Stimulated activated memory B cell treated with anti-CD40 and anti-IgM and Interleukin-4, amounts not matched to agents 10 μg/mL and 1 μg/mL and 100 μg/mL, for 72 hours (primary cell): ENCODE data around the gene CTNNAL1.
"Not testable (repeated sequence)": the region's sequence is repeated elsewhere in the genome, so short reads cannot be mapped to it uniquely, and the experiment has no call there.

Experiments used
- ATAC-seq: fragments of 150-1000 bp; cut with Tn5 transposase; 2 replicates; pipeline ENCODE4 v1.10.0; 2021
- H3K27ac Mint-ChIP-seq: one replicate; pipeline ENCODE4 v1.8.0; 2022; ENCODE audit warnings: mild to moderate bottlenecking, mixed read lengths
- H3K27me3 Mint-ChIP-seq: one replicate; pipeline ENCODE4 v1.8.0; 2022; ENCODE audit warnings: mixed read lengths
- H3K36me3 Mint-ChIP-seq: one replicate; pipeline ENCODE4 v1.8.0; 2022; ENCODE audit warnings: mixed read lengths
- H3K4me1 Mint-ChIP-seq: one replicate; pipeline ENCODE4 v1.8.0; 2022; ENCODE audit warnings: mixed read lengths
- H3K4me3 Mint-ChIP-seq: one replicate; pipeline ENCODE4 v1.8.0; 2022; ENCODE audit warnings: mild to moderate bottlenecking, moderate library complexity, mixed read lengths
- H3K9me3 Mint-ChIP-seq: one replicate; pipeline ENCODE4 v1.8.0; 2022; ENCODE audit warnings: mixed read lengths

CTNNAL1 gene

GRCh38 chr9:108900176-108900575, 113.1 kb downstream of the CTNNAL1 start:
- H3K4me3 Mint-ChIP-seq = no peak overlapping the region
- H3K27ac Mint-ChIP-seq = no peak overlapping the region
- ATAC-seq = no peak
- peaks cover 69% of the 10 kb centered on the region for H3K36me3 Mint-ChIP-seq
- no peaks in the 10 kb centered on the region for H3K9me3 Mint-ChIP-seq
- no peaks in the 10 kb centered on the region for H3K27me3 Mint-ChIP-seq
- no peaks in the 10 kb centered on the region for H3K4me1 Mint-ChIP-seq

GRCh38 chr9:108899023-108899695, 114.1 kb downstream of the CTNNAL1 start:
- not testable (repeated sequence) for H3K27me3 Mint-ChIP-seq, ATAC-seq, H3K4me1 Mint-ChIP-seq, H3K4me3 Mint-ChIP-seq, H3K9me3 Mint-ChIP-seq, H3K27ac Mint-ChIP-seq
- H3K36me3 Mint-ChIP-seq = peaks cover 74% of the 10 kb centered on the region

GRCh38 chr9:108897324-108898096, 115.8 kb downstream of the CTNNAL1 start:
- H3K4me3 Mint-ChIP-seq = no peak overlapping the region
- H3K27ac Mint-ChIP-seq = no peak overlapping the region
- H3K4me1 Mint-ChIP-seq = no peaks in the 10 kb centered on the region
- ATAC-seq = no peak
- no peaks in the 10 kb centered on the region for H3K27me3 Mint-ChIP-seq
- no peaks in the 10 kb centered on the region for H3K9me3 Mint-ChIP-seq
- H3K36me3 Mint-ChIP-seq = peaks cover 73% of the 10 kb centered on the region

GRCh38 chr9:108894225-108894997, 118.9 kb downstream of the CTNNAL1 start:
- H3K4me1 Mint-ChIP-seq = no peaks in the 10 kb centered on the region
- ATAC-seq = no peak
- H3K36me3 Mint-ChIP-seq = peaks cover 77% of the 10 kb centered on the region
- no peaks in the 10 kb centered on the region for H3K27me3 Mint-ChIP-seq
- no peaks in the 10 kb centered on the region for H3K9me3 Mint-ChIP-seq
- H3K4me3 Mint-ChIP-seq = no peak overlapping the region
- H3K27ac Mint-ChIP-seq = no peak overlapping the region
